Gastroesophageal sphincter (tissue), 3 donors: Measurements from ENCODE around the gene OAS2.

Source experiments
- CTCF ChIP-seq, 4 experiments: fragments of 200-600 bp in 2 of 4; fragments of 450-650 bp in 2 of 4; sonication (generic) in 1 of 4; IDR thresholded peaks; one replicate each; pipeline ENCODE4 v1.5.1; 2017 to 2019; ENCODE audit warnings: antibody characterized with exemption in 4 of 4, mild to moderate bottlenecking in 2 of 4, moderate library complexity in 2 of 4
- EP300 ChIP-seq: sonication (generic); formaldehyde crosslinking; IDR thresholded peaks from one replicate; pipeline ENCODE4 v1.6.1; 2017; ENCODE audit warnings: antibody characterized with exemption, mild to moderate bottlenecking
- POLR2A ChIP-seq, 2 donors: fragments of 450-650 bp; IDR thresholded peaks; one replicate each; pipeline ENCODE4 v1.6.1; 2017; ENCODE audit warnings: antibody characterized with exemption in 2 of 2, mild to moderate bottlenecking in 2 of 2, moderate library complexity in 1 of 2
- POLR2AphosphoS5 ChIP-seq: sonication (generic); formaldehyde crosslinking; IDR thresholded peaks from one replicate; pipeline ENCODE4 v1.6.1; 2017; ENCODE audit warnings: antibody characterized with exemption

GRCh38 chr12:112945515-112945914, 32.8 kb upstream of the OAS2 start:
- TF ChIP-seq CTCF (IDR thresholded peaks at IDR 0.05) (no peak), POLR2A (IDR thresholded peaks at IDR 0.05) (no peak), EP300 (no peak), POLR2AphosphoS5 (no peak)
